CD8-positive, alpha-beta memory T cell (primary cell): ENCODE measurements around the gene SNX33. TPM values are rescaled to one million over a fixed set of nuclear protein-coding genes. Genes with fewer than 3 reads are reported as not detected.
"Not testable (repeated sequence)": the region's sequence is repeated elsewhere in the genome, so short reads cannot be mapped to it uniquely, and the experiment has no call there.

ENCODE experiments used
- CTCF ChIA-PET: fragments of 350-600 bp; sonication (Branson Sonifier 250); formaldehyde crosslinking; loops from one replicate; lab custom pipeline; 2021; ENCODE audit warnings: antibody characterized with exemption; lab: Charles Lee
- POLR2A ChIA-PET: fragments of 350-600 bp; sonication (Branson Sonifier 250); formaldehyde crosslinking; loops from one replicate; lab custom pipeline; 2021; ENCODE audit warnings: antibody characterized with exemption; lab: Charles Lee
- DNase-seq, 5 donors: peaks; one replicate each; pipeline versions ENCODE4 v3.0.0 to v3.0.0-alpha.2; 2020 to 2022; ENCODE audit warnings: mixed read lengths in 1 of 5
- H3K27ac ChIP-seq: one replicate; pipeline ENCODE4 v1.7.0; 2013; ENCODE audit warnings: low read depth, mild to moderate bottlenecking, low read length, moderate library complexity
- H3K27me3 ChIP-seq: 2 replicates; pipeline ENCODE4 v1.7.0; 2013; ENCODE audit warnings: low read length, mild to moderate bottlenecking; ENCODE audit not compliant: insufficient read depth, poor library complexity, severe bottlenecking
- H3K36me3 ChIP-seq: 2 replicates; pipeline ENCODE4 v1.7.0; 2013; ENCODE audit warnings: mild to moderate bottlenecking, low read length, moderate library complexity; ENCODE audit not compliant: insufficient read depth
- H3K4me1 ChIP-seq: 2 replicates; pipeline ENCODE4 v1.7.0; 2013; ENCODE audit warnings: mild to moderate bottlenecking, low read length, moderate library complexity; ENCODE audit not compliant: insufficient read depth
- H3K4me3 ChIP-seq: 2 replicates; pipeline ENCODE4 v1.7.0; 2013; ENCODE audit warnings: mild to moderate bottlenecking, low read length
- H3K9me3 ChIP-seq: 2 replicates; pipeline ENCODE4 v1.7.0; 2013; ENCODE audit warnings: mild to moderate bottlenecking, low read length
- H3K27ac Mint-ChIP-seq, 8 donors: one replicate each; pipeline ENCODE4 v1.8.0; 2020 to 2021; ENCODE audit warnings: mixed read lengths in 8 of 8, mild to moderate bottlenecking in 6 of 8, inconsistent platforms in 3 of 8, moderate library complexity in 3 of 8
- H3K27me3 Mint-ChIP-seq, 2 donors: one replicate each; pipeline ENCODE4 v1.8.0; 2020 to 2021; ENCODE audit warnings: mixed read lengths in 2 of 2, mild to moderate bottlenecking in 1 of 2, moderate library complexity in 1 of 2
- H3K36me3 Mint-ChIP-seq, 3 donors: one replicate each; pipeline ENCODE4 v1.8.0; 2020 to 2021; ENCODE audit warnings: mixed read lengths in 3 of 3, inconsistent platforms in 1 of 3, mild to moderate bottlenecking in 1 of 3
- H3K4me1 Mint-ChIP-seq, 3 donors: one replicate each; pipeline ENCODE4 v1.8.0; 2020 to 2021; ENCODE audit warnings: mixed read lengths in 3 of 3, inconsistent platforms in 1 of 3, mild to moderate bottlenecking in 1 of 3
- H3K4me3 Mint-ChIP-seq, 7 donors: one replicate each; pipeline ENCODE4 v1.8.0; 2020 to 2021; ENCODE audit warnings: mixed read lengths in 7 of 7, mild to moderate bottlenecking in 6 of 7, moderate library complexity in 4 of 7, inconsistent platforms in 2 of 7
- H3K9me3 Mint-ChIP-seq, 5 donors: one replicate each; pipeline ENCODE4 v1.8.0; 2020 to 2022; ENCODE audit warnings: mixed read lengths in 5 of 5, mild to moderate bottlenecking in 3 of 5, moderate library complexity in 2 of 5, inconsistent platforms in 1 of 5
- polyA plus RNA-seq: library from polyadenylated mRNA; unstranded; fragments of 300-500 nt; fragmentation: Illumina TruSeq; gene quantifications from one replicate; pipeline ENCODE4 v1.2.3, GENCODE V29; 2021
- total RNA-seq, 2 experiments: library from RNA; stranded (reverse); gene quantifications; one replicate each; pipeline ENCODE4 v1.2.3, GENCODE V29; 2021

SNX33 gene
- total and polyA plus RNA-seq, 3 experiments from 2014 or later, result 1.1 to 3.5 (median 3.1) TPM

DNA sequence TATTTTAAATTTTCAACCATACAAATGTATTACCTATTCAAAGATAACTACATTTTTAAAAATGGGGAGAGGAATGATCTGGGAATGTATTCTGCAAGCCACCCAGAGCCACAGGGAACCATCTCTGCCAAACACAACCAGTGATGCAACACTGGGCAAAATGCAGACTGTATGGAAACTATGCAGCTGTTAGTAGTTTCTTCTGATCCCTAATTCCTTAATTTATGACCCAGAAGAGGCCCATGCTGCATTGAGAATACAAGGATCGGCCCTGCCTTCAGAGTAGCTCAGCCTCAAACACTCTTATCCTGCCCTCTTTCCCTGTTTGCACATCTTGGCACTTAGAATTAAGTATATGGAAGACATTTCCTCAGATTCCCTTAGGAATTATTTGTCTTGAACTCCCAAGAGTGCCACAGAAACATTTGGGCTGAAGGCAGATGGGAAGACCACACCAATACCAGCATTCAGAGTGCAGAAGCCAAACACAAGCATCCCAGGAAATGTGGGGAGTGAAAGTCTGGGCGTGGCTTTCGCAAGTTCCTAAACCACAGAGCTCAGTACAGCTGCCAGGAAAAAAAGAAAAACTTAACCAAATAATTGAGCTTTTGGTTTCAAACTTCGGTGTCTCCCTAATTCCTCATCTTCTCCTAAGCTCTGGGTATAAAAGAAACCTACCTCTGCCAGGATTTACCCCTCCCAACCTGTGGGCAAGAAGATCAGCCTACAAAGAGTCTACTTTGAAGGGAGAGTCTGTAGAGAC, 27.5 kb upstream of the SNX33 start:
- peaks cover 0 to 48% (median 12%) of the 10 kb centered on the region in 3 donors for H3K36me3 Mint-ChIP-seq
- H3K27me3 Mint-ChIP-seq, result no peaks in the 10 kb centered on the region
- Histone ChIP-seq H3K4me3 (no peak overlapping the region), H3K9me3 (no peaks in the 10 kb centered on the region), H3K27ac (no peak overlapping the region), H3K36me3 (peaks cover 17% of the 10 kb centered on the region), H3K4me1 (peaks cover 22% of the 10 kb centered on the region), H3K27me3 (no peaks in the 10 kb centered on the region)
- DNase-seq, result no peak
- peak overlapping the region in 6 of 7 donors; percentile 33 to 43 (median 40) for H3K4me3 Mint-ChIP-seq
- POLR2A ChIA-PET, result interaction anchor here (1.2 kb wide), 1 partner anchor 19 kb away, joined by 3 read pairs; the partner anchor contains the start of gene IMP3
- peak overlapping the region in 6 of 8 donors; percentile 27 to 96 (median 79) for H3K27ac Mint-ChIP-seq
- peaks cover 19 to 33% (median 31%) of the 10 kb centered on the region in 3 donors for H3K4me1 Mint-ChIP-seq
- no peaks in the 10 kb centered on the region for H3K9me3 Mint-ChIP-seq
- CTCF ChIA-PET, result interaction anchor here (1.0 kb wide), 1 partner anchor 41 kb away, joined by 3 read pairs; the partner anchor contains the start of gene PTPN9

DNA sequence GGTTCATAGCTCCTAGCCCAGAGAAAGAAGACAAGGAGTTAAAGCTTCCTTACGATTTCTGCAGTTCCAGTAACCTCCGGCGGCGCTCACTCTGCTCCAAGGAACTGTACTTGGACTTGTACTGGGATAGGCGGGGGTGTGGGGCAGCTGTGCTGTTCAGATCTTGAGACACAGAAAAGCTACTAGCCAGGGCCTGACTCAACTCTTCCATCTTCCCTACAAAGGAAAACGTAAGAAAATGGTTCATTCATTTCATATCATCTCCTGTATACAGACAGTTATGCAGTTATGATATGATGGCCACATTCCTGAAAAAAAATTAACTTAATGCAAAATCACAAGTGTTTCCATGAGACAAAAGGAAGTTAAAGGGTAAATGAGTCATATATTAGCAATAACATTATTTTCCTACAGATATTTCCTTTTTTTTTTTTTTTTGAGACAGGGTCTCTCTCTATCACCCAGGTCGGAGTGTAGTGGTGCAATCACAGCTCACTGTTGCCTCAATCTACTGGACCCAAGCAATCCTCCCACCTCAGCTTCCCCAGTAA, 26.8 kb upstream of the SNX33 start:
- H3K36me3 Mint-ChIP-seq, result peaks cover 0 to 47% (median 10%) of the 10 kb centered on the region in 3 donors
- peak overlapping the region in 3 of 7 donors; percentile 33 to 42 (median 36) for H3K4me3 Mint-ChIP-seq
- POLR2A ChIA-PET, result interaction anchor here (0.6 to 1.2 kb wide), 2 partner anchors 16 to 19 kb away, joined by 3 to 7 read pairs; partner anchors contain the start of gene IMP3
- Histone ChIP-seq H3K27me3 (no peaks in the 10 kb centered on the region), H3K4me1 (peaks cover 22% of the 10 kb centered on the region), H3K27ac (no peak overlapping the region), H3K4me3 (no peak overlapping the region), H3K9me3 (no peaks in the 10 kb centered on the region), H3K36me3 (peaks cover 17% of the 10 kb centered on the region)
- no peaks in the 10 kb centered on the region for H3K27me3 Mint-ChIP-seq
- CTCF ChIA-PET, result no interaction called here
- H3K4me1 Mint-ChIP-seq, result peaks cover 20 to 34% (median 33%) of the 10 kb centered on the region in 3 donors
- no peak for DNase-seq
- peak overlapping the region; percentile 32 to 96 (median 62) for H3K27ac Mint-ChIP-seq
- H3K9me3 Mint-ChIP-seq, result no peaks in the 10 kb centered on the region

DNA sequence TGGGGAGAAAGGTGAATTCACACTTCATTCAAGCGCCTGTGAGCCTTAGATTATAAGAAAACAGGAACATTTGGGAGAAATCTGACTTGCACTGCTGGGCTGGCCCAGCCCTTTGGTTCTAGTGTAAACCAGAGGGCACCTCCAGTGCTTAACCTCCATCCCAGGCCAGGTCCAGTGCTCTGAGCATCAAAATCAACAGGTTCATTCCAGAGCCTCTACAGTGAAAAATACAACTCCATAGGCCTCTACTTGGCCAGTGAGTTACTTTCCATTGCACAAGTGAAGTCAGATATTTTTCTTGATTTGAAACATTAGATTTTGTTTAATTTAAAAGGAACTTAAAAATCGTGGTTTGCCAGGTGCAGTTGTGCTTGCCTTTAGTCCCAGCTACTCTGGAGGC, 25.2 kb upstream of the SNX33 start:
- Mint-ChIP-seq H3K9me3 (no peaks in the 10 kb centered on the region), H3K4me3 (peak overlapping the region in 3 of 7 donors; percentile 33 to 40 (median 38)), H3K4me1 (peaks cover 26 to 41% (median 40%) of the 10 kb centered on the region in 3 donors), H3K27ac (peak overlapping the region; percentile 29 to 83 (median 56)), H3K27me3 (no peaks in the 10 kb centered on the region), H3K36me3 (peaks cover 0 to 35% (median 1%) of the 10 kb centered on the region in 3 donors)
- ChIA-PET CTCF (no interaction called here), POLR2A (no interaction called here)
- H3K4me1 ChIP-seq, result peaks cover 31% of the 10 kb centered on the region
- H3K4me3 ChIP-seq, result no peak overlapping the region
- no peak for DNase-seq
- H3K9me3 ChIP-seq, result no peaks in the 10 kb centered on the region
- no peaks in the 10 kb centered on the region for H3K27me3 ChIP-seq
- H3K36me3 ChIP-seq, result peaks cover 6% of the 10 kb centered on the region
- no peak overlapping the region for H3K27ac ChIP-seq

DNA sequence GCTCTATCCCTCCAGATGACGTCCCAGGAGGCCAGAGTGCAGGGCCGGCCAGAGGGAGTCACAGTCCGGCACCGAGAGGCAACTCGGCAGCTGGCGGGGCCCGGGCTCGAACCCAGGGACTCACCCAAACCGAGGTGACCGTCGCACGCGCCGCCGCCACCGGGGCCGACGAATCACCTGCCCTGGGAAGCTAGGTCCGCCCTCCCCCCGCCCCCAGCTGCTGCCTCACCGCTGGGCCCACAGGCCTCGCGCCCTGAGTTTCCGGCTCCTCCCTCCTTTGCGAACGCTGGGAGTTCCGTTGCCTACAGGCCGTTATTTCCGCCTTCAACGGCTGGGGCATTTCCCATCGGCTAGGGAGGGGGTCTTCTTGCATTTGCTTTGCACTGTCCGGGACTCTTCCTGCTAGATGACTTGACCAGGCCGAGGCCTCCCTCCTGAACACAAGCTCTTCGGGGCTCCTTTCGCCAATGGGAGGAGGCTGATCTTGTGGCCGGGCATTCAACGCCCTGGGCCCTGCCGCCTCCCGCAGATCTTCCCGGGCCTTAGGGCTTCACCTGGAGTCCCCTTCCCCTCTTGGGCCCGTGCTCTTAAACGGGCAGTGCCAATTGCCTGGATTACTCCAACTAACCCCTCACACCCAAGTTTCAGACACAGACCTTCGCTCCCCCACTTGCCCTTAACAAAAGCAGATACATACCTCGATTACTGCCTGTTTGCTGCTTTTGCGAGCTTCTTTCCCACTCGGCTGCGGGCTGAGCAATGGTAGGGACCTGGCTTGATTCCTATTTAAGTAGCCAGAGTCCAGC, 22.0 kb upstream of the SNX33 start, which contains the start of gene SNUPN:
Gene SNUPN, minus strand, starts transcription at position 184 of the 806 bp plus-strand sequence. CDS start 4,674 bp downstream, outside the sequence.
- H3K9me3 Mint-ChIP-seq, result no peaks in the 10 kb centered on the region
- Histone ChIP-seq H3K4me3 (peak within 1 kb of the TSS; percentile 78), H3K27ac (peak within 1 kb of the TSS; percentile 85), H3K9me3 (no peaks in the 10 kb centered on the region), H3K36me3 (no peaks in the 10 kb centered on the region), H3K4me1 (peaks cover 24% of the 10 kb centered on the region), H3K27me3 (no peaks in the 10 kb centered on the region)
- H3K36me3 Mint-ChIP-seq, result peaks cover 0 to 9% (median 1%) of the 10 kb centered on the region in 3 donors
- H3K27ac Mint-ChIP-seq, result peak within 1 kb of the TSS; percentile 96 to 100 (median 98)
- ChIA-PET POLR2A (interaction anchor here (0.7 to 2.8 kb wide), 9 partner anchors 12 to 257 kb away, joined by 3 to 51 read pairs (median 9); partner anchors contain the start of genes IMP3, MAN2C1, PTPN9 and SIN3A), CTCF (interaction anchor here (0.7 to 2.1 kb wide), 9 partner anchors 10 to 257 kb away, joined by 3 to 16 read pairs (median 5); partner anchors contain the start of genes IMP3, MAN2C1, PTPN9 and SNX33)
- H3K4me3 Mint-ChIP-seq, result peak within 1 kb of the TSS; percentile 89 to 97 (median 90)
- peaks cover 19 to 33% (median 28%) of the 10 kb centered on the region in 3 donors for H3K4me1 Mint-ChIP-seq
- no peaks in the 10 kb centered on the region for H3K27me3 Mint-ChIP-seq
- DNase-seq, result peak; percentile 85 to 95 (median 87)

DNA sequence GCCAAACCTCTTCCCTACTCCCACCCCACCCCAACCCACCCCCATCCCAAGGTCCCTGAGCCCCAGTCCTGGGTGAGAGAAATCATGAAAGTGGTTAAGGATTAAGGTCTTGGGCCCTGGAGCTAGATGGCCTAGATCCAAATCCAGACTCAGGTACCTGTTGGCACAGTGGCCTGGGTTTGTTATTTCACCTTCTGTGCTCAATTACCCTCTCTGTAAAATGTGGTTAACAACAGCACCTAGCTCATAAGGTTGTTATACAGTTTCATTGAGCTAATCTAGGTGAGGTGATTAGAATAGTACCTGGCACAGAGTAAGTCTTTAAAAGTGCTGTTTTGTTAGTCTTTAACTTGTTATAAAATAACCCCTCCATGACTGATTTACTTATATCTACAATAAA, 15.8 kb upstream of the SNX33 start:
- Mint-ChIP-seq H3K9me3 (no peaks in the 10 kb centered on the region), H3K27me3 (no peaks in the 10 kb centered on the region), H3K4me1 (peaks cover under 1 to 8% (median 7%) of the 10 kb centered on the region in 3 donors), H3K27ac (no peak overlapping the region), H3K36me3 (peaks cover 0 to 7% (median 0%) of the 10 kb centered on the region in 3 donors), H3K4me3 (no peak overlapping the region)
- Histone ChIP-seq H3K4me1 (peaks cover 8% of the 10 kb centered on the region), H3K36me3 (no peaks in the 10 kb centered on the region), H3K9me3 (no peaks in the 10 kb centered on the region), H3K27ac (no peak overlapping the region), H3K4me3 (no peak overlapping the region), H3K27me3 (no peaks in the 10 kb centered on the region)
- CTCF ChIA-PET, result interaction anchor here (1.1 kb wide), 1 partner anchor 264 kb away, joined by 3 read pairs; no protein-coding TSS in a partner anchor
- POLR2A ChIA-PET, result no interaction called here
- DNase-seq, result no peak

DNA sequence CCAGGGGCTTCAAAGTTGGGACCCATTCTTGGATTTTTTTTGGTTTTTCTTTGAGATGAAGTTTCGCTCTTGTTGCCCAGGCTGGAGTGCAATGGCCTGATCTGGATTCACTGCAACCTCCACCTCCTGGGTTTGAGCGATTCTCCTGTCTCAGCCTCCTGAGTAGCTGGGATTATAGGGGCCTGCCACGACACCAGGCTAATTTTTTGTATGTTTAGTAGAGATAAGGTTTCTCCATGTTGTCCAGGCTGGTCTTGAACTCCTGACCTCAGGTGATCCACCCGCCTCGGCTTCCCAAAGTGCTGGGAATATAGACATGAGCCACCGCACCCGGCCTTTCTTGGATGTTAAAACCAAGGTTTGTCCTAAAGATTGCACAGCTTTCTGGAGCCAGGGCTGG, 13.8 kb upstream of the SNX33 start:
- H3K4me1 ChIP-seq, result peaks cover 28% of the 10 kb centered on the region
- POLR2A ChIA-PET, H3K27me3 Mint-ChIP-seq, H3K4me3 ChIP-seq, H3K27ac Mint-ChIP-seq, H3K9me3 ChIP-seq, CTCF ChIA-PET, H3K36me3 ChIP-seq, H3K27me3 ChIP-seq, H3K9me3 Mint-ChIP-seq: not testable (repeated sequence)
- H3K27ac ChIP-seq, result peak overlapping the region; percentile 7
- Mint-ChIP-seq H3K36me3 (peaks cover 0 to 21% (median 2%) of the 10 kb centered on the region in 3 donors), H3K4me1 (peaks cover 16 to 28% (median 27%) of the 10 kb centered on the region in 3 donors), H3K4me3 (peak overlapping the region in 1 of 7 donors; percentile 40)
- DNase-seq, result peak in 1 of 5 donors; percentile 20

DNA sequence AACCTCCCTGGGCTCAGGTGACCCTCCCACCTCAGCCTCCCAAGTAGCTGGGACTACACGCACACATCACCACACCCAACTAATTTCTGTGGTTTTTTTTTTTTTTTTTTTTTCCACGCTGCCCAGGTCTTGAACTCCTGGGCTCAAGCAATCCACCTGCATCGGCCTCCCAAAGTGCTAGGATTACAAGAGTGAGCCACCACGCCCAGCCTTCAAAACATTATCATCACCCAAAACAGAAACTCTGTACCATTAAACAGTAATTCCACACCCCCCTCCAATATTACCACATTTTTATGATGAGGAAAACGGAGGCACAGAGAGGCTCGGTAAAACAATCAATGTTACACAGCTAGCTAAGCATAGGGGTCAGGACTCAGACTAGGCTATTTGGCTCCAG, 11.7 kb upstream of the SNX33 start:
- no peak overlapping the region for H3K27ac Mint-ChIP-seq
- peaks cover 33% of the 10 kb centered on the region for H3K4me1 ChIP-seq
- H3K36me3 ChIP-seq, result peaks cover 6% of the 10 kb centered on the region
- ChIA-PET CTCF (interaction anchor here (1.1 kb wide), 1 partner anchor 10 kb away, joined by 3 read pairs; the partner anchor contains the start of gene SNUPN), POLR2A (interaction anchor here (0.6 kb wide), 1 partner anchor 9 kb away, joined by 4 read pairs; no protein-coding TSS in a partner anchor)
- peaks cover 0 to 36% (median 2%) of the 10 kb centered on the region in 3 donors for H3K36me3 Mint-ChIP-seq
- no peaks in the 10 kb centered on the region for H3K9me3 Mint-ChIP-seq
- peak in 1 of 5 donors; percentile 8 for DNase-seq
- H3K4me3 Mint-ChIP-seq, result peak overlapping the region in 2 of 7 donors; percentile 21 to 68
- peaks cover 28 to 39% (median 38%) of the 10 kb centered on the region in 3 donors for H3K4me1 Mint-ChIP-seq
- no peak overlapping the region for H3K27ac ChIP-seq
- no peaks in the 10 kb centered on the region for H3K27me3 ChIP-seq
- H3K9me3 ChIP-seq, result no peaks in the 10 kb centered on the region
- no peak overlapping the region for H3K4me3 ChIP-seq
- H3K27me3 Mint-ChIP-seq, result no peaks in the 10 kb centered on the region
